ENCODE data around the gene CCR2.
A peak's percentile ranks its signal among the peaks of the same experiment; 100 is the strongest.
"Not testable (repeated sequence)": the region's sequence is repeated elsewhere in the genome, so short reads cannot be mapped to it uniquely, and the experiment has no call there.

Gene CCR2

GRCh38 chr3:46353647-46354410 is at the start of gene CCR2:
CCR2 (plus strand) TSS chr3:46354111; CDS start chr3:46357528, 3,417 bp downstream.
- no peak for DNase-seq

DNA sequence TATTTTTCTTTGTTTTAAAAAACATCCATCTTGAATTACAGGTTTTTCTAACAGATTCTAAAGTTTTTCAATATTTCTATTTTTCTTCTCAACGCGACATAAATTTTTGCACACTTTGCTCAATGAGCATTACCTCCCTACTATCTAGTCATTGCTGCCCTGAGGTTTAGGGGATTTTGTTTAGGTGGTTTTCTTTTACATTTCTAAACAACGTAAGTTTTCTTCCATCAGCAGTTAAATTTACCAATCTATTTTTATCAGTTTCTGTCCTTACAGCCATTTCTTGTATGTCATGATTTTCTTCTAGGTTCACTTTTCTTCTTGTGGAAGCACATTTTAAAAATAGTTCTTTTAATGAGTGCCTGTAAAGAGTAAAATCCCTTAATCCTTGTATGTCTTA is 49.2 kb upstream of the CCR2 start:
- no peak for DNase-seq

DNA sequence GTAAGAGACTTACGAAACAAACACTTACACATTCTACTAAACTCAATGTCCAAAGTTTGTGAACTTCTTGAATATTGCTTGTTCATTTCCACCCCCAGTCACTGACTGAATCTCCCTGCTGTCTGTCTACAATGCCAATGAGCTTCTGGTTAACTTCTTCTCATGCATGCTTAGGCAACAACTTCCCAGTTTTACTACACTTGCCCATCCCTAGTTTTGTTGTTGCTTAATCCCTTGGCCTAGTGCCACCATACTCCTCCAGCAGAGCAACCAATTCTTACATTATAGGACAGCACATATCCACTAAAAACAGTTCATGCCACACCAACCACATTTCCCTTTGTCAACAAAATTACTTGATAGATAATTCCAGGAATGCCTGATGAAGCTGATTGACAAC is 40.9 kb upstream of the CCR2 start:
- no peak for DNase-seq

DNA sequence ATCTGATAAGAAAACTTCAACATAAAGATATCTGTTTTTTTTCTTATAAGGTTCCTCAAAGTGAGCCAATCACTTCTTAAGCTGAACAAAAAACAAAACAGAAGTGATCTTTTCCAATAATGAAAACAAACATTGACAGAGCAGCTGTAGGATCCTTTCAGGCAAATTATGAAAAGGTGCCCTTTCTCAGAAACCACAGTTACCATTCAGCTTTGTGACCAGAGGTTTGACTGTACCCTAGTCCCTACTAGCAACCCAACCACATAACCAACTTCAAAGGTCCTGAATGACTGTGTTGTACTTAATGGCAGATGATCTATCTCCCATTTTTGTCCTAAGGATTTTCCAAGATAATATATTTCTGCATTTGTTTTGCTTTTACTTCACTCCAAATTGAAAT is 39.4 kb upstream of the CCR2 start:
- DNase-seq: no peak

DNA sequence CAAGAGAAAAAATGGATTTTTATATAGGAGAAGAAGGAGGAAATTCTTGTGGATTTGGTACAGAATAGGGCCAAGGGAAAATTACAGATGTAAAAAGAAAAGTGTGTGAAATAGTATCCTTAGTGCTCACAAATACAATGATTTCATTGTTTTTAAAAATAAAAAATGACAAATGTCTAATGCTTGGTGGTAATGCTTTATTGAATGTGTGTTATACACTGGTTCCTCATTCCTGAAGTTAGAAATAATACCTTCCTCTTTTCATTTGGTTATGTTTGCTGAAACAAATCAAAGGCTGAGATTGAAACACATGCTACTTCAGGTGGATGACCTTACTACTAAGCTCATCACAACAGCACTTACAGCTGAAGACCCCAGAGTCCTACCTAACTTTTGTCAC is 37.7 kb upstream of the CCR2 start:
- DNase-seq: no peak

- no peak for DNase-seq
These were observed 35.5 kb upstream of the CCR2 start for GRCh38 chr3:46318207-46318927.

DNA sequence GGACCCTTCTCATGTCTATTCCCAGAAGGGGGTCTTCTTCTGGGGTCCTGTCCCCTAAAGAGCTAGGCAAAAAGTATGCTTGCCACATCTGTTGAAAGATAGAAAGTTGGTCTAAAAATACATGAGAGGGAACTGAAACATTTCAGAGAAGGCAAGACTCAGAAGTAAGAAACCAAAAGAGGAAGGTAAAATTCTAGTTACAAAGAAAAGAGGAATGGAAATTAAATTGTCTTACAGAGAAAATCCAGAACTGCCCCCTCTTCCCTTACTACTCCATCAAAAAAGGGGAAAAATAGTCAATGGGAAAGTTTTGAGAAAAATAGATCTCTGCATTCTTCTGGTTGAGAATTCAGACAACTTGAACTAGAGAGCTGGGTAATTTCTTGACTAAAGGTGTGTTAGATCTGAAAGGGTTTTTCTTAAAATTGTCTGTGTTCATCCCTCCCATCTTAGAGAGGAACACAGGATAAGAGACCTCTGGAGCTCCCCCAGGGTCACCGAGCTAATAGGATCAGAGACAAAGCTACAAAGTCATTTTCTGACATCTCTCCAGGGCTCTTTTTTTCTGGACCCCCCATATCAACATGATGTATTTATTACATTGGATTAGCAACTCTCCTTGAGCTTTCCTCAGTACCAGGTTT is 32.3 kb upstream of the CCR2 start:
- DNase-seq: no peak

DNA sequence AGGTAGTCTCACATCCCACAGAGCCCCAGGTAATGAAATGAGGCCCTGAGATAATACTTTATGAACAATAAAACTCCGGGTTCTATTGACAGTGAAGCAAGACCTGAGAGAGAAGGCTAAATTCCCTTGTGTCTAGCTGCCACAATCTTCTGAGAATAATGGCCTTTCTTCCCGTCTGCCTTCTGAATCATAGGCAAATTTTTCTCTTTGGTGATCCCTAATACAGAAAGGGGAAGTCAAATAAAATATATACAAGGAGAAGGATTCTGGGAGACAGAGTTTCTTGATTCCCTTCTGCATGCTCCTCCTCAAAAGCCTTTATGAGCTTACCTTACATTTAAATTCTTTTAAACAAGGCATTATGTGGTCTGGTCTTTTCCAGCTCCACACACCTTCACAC is 29.9 kb upstream of the CCR2 start:
- DNase-seq: no peak

- DNase-seq: no peak
These were observed 28.1 kb upstream of the CCR2 start for GRCh38 chr3:46325645-46326300.

GRCh38 chr3:46330676-46331075 is 23.2 kb upstream of the CCR2 start:
- not testable (repeated sequence) for DNase-seq

DNA sequence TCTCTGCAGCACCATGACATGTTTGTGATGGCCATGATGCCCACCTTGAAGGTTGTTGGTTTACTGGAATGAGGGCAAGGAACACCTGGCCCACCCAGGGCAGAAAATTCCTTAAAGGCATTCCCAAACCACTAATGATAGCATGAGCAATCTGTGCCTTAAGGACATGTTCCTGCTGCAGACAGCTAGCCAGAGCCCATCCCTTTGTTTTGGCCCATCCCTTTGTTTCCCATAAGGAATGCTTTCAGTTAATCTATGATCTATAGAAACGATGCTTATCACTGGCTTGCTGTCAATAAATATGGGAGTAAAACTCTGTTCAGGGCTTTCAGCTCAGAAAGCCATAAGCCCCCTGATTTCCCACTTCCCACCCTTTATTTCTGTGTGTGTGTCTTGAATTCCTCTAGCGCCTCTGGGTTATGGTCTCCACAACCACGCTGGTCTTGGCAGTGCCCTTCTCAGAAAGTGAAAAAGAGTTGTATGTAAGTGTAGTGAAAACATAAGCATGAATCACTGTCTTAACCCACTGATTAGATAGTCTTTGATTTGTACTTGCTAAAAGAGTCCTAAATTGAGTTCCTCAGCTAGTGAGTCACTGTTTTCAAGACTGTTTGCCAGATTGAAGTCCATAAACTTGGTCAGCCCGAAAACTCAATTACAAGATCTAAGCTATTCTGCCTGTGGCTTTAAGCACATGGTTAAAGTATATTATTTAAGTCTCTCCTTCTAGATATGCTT is 19.0 kb upstream of the CCR2 start:
- DNase-seq: no peak

DNA sequence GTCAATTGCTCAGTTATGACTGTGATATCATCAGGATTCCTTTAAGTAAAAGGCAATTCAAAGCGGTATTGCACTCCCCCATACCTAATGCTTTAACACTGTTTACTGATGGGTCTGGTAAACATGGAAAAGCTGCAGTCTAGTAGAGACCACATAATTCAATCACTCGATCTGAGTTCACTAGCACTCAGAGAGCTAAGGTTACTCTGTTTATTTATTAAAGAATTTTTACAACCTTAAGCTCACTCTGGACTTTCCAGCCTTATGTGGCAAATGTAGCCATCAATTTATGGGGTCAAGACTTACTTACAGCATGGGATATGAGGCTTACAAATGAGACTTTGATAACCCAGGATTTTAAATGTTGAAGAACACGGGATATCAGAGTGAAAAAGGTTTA is 18.4 kb upstream of the CCR2 start:
- DNase-seq: no peak

- DNase-seq: no peak
These were observed 16.0 kb upstream of the CCR2 start for GRCh38 chr3:46337911-46338310.

- DNase-seq: no peak
These were observed 15.1 kb upstream of the CCR2 start for GRCh38 chr3:46338840-46339239.

DNA sequence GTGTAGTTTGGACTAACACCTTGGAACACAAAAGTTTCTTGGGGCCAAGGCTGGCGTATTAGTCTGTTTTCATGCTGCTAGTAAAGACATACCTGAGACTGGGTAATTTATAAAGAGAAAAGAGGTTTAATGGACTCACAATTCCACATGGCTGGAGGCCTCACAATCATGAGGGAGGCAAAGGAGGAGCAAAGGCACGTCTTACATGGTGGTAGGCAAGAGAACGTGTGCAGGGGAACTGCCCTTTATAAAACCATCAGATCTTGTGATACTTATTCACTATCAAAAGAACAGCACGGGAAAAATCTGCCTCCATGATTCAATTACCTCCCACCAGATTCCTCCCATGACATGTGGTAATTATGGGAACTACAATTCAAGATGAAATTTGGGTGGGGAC is 9.4 kb upstream of the CCR2 start:
- DNase-seq: no peak

GRCh38 chr3:46348823-46349482 is 5.0 kb upstream of the CCR2 start:
- DNase-seq: peak; percentile 52

GRCh38 chr3:46349484-46350261 is 4.2 kb upstream of the CCR2 start:
- DNase-seq: peak; percentile 44

DNA sequence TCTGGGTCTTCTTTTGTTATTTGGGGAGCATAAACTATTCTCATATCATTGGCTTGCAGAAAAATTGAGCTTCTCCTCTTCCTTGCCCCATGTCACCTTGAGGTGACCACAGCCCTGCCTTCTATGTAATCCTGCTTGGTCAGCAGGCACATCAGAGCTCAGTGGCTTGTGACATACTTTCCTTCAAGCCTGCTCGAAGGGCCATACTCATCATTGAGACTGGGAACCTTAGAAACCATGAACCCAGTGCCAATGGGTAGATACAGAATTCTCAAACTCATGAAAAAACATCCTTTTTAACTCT is 3.7 kb upstream of the CCR2 start:
- DNase-seq: no peak

- DNase-seq: no peak
These were observed 2.3 kb upstream of the CCR2 start for GRCh38 chr3:46351646-46352045.

DNA sequence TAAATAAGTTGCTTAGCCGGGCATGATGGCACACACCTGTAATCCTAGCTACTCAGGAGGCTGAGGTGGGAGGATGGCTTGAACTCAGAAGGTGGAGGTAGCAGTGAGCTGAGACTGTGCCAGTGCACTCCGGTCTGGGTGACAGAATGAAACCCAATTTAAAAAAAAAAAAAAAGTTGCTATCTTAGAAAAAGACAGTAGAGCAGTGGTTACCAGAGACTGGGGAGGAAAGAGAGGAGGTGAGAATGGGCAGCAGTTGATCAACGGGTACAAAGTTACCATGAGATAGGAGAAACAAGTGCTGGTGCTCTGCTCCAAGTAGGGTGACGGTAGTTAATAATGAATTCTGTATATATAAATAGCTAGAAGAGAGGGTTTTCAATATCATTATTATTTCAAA is 821 bp upstream of the CCR2 start:
- no peak for DNase-seq

- DNase-seq: no peak
These were observed 567 bp downstream of the CCR2 start for GRCh38 chr3:46354478-46354877.

DNA sequence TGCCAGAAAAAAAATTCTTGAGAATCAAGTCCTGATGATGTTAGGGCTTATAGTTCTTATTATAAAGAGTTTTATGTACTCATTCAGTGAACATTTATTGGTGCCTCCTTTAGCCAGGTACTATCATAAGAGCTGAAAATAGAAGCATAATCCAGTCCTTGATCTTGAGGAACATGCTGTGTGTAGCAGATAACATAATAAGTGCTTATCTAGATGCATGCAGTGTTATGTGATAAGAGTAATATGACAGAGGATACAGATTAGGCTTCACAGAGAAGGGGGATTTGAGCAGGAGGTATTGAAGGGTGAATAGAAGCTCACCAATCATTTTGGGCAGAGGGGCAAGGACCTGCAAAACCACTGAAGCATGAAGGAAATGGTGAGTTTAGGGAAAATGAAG is 1.1 kb downstream of the CCR2 start:
- no peak for DNase-seq

Measured in GDM1 (cell line).